GM19438 (cell line): Measurements from ENCODE around the gene OR10V1.
"Not testable (repeated sequence)": the region's sequence is repeated elsewhere in the genome, so short reads cannot be mapped to it uniquely, and the experiment has no call there.

Experiments used
- ATAC-seq: cut with Tn5 transposase; IDR thresholded peaks from one replicate; pipeline ENCODE4 v1.9.1; 2021; ENCODE audit warnings: low read depth; ENCODE audit not compliant: unreplicated experiment

The OR10V1 gene

DNA sequence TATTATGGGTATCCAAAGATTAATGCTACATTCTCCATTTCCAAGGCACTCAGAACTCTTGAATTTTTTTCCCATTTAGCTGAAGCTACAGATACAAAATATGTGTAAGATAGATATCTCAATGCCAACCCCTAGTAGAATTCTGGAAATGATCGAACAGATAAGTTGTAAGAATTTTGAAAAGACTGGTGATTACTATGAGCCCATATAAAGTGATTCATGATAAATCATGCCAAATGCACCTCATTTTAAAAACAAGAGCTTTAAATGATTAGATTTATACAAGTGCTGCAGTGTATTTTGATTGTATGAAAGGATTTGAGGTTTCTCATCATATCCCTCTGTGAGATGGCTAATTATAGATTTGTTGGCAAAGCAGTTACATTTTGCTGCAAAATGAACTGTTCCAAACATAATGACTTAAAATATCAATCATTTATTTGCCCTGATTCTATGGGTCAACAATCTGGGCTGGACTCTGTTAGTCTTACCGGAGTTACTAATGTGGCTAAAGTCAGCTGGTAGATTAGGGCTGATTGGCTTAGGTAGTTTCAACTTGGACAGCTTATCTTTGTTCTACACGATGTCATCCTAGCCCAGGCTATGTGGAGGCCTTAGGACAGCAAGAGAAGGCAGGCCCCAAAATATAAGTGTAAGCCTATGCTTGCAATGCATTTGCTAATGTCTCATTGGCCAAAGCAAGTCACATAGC lies 3.4 kb downstream of the OR10V1 start:
- ATAC-seq = no peak

DNA sequence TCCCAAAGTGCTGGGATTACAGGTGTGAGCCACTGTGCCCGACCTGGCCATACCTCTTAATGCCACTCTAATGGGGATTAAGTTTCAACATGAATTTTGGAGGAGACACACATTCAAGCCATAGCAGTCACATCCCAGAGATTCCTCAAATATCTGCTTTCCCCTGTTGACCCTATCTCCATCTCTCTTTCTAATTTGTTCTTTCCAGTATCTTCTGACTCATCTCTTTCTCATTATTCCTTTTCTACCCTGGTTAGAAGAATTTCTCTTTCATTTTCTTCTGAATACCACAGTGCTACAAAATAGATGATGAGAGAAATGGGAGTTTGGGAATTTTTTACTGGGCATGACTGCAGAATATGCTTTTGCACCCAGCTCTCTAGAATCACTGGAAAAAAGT lies 5.1 kb downstream of the OR10V1 start:
- no peak for ATAC-seq

DNA sequence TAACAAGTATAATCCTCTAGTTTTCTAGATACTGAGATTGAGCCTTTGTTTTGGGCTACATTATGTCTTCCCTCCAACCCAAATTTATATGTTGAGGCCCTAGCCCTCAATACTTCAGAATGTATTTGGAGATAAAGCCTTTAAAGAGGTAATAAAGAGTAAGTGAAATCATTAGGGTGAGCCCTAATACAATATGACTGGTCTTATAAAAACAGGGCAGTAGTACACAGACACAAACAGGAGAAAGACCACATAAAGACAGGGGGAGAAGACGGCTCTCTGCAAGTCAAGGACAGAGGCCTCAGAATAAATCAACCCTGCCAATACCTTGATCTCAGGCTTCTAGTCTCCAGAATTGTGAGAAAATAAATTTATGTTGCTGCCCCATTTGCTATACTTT lies 6.3 kb downstream of the OR10V1 start:
- no peak for ATAC-seq

DNA sequence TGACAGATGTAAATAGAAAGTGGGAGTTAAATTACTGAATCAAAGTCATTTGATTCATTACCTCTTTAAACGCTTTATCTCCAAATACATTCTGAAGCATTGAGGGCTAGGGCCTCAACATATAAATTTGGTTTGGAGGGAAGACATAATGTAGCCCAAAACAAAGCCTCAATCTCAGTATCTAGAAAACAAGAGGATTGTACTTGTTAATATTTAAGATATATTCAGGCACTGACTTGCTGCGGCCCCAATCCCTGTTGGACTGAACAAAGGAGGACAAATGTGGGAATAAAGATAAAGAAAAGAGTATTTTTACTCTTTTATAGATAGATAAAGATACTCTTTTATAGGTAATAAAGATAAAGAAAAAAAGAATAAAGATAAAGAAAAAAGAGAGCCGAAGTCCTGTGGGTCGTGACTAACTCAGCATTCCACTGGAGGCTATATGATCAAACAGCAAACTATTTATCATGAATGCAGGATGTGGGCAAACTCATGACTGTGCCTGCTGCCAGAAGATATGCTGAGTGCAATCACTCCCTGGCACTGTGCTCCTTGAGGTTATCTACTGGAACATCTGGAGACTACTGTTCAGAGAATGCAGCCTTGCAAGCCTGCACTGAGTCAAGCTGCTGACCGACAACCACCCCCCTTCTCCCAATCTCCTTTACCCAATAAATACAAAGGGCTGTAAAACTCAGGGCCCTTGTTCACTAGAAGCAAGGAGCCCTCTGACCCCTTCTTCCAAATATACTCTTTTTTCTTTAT lies 6.9 kb downstream of the OR10V1 start:
- no peak for ATAC-seq

DNA sequence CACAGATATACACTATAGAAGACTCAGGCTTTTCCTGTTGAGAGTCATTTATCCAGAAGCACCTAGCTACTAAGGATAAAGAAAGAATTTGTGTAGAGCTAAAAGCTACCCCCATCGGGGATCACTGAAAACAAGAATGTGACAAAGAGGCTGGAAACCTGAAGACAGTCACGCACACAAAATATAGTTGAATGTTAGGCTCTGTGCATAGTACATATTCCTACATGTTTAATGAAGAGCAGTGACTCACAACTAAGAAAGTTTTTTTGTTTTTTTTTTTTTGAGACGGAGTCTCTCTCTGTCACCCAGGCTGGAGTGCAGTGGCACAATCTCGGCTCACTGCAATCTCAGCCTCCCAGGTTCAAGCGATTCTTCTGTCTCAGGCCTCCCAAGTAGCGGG lies 8.4 kb downstream of the OR10V1 start:
- ATAC-seq = no peak

DNA sequence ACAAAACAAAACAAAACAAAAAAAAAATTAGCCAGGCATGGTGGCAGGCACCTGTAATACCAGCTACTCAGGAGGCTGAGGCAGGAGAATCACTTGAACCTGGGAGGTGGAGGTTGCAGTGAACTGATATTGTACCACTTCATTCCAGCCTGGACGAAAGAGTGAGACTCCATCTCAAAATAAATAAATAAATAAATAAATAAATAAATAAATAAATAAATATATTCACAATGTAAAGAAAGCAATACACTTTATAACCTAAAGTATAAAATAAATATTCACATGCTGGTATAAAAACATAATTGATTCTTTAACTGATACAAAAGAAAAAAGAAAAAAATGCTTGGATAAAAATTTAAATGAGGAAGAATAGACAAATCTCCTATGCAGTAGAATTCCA lies 10.1 kb downstream of the OR10V1 start:
- not testable (repeated sequence) for ATAC-seq

DNA sequence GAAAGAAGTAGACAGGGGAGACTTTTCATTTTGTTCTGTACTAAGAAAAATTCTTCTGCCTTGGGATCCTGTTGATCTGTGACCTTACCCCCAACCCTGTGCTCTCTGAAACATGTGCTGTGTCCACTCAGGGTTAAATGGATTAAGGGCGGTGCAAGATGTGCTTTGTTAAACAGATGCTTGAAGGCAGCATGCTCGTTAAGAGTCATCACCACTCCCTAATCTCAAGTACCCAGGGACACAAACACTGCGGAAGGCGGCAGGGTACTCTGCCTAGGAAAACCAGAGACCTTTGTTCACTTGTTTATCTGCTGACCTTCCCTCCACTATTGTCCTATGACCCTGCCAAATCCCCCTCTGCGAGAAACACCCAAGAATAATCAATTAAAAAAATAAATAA lies 13.5 kb downstream of the OR10V1 start:
- ATAC-seq = not testable (repeated sequence)

DNA sequence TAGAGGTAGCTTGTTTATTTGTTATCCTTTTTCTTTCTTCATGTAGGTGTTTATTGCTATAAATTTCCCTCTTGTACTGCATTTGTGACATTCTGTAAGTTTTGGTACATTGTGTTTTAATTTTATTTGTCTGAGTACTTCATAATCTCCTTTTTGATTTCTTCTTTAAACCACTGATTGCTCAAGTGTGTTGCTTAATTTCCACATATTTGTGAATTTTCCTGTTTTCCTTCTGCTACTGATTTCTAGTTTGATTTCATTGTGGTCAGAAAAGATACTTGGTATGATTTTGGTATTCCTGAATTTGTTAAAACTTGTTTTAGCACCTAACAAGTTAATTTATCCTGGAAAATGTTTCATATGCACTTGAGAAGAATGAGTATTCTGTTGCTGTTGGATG lies 15.1 kb downstream of the OR10V1 start:
- ATAC-seq = no peak

DNA sequence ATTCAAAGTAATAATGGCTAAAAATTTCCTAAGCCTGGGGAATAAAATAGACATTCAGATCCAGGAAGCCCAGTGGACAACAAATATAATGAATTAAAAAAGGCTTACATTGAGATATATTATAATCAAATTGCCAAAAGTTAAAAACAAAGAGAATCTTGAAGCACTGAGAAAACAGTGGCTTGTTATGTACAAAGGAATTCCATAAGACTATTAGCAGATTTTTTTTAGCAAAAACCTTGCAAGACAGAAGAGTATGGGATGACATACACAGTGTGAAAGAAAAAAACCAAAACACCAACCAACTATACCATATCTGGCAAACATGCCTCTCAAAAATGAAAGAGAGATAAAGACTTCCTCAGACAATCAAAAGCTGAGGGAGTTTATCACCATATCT lies 20.7 kb downstream of the OR10V1 start:
- no peak for ATAC-seq

DNA sequence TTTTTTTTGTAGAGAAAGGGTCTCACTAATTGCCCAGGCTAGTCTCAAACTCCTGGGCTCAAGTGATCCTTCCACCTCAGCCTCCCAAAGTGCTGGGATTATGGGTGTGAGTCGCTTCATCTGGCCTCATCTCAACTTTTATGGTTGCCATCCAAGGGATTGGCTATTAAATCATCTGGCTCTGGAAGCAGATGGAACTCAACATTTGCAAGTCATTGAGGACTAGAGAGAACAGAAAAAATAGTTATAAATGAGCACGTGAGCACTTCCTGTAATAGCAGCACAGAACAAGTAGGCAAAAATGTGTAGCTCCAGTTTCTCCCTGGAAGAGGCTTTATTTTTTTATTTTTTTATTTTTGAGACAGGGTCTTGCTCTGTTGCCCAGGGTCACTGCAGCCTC lies 22.5 kb downstream of the OR10V1 start:
- ATAC-seq = no peak

DNA sequence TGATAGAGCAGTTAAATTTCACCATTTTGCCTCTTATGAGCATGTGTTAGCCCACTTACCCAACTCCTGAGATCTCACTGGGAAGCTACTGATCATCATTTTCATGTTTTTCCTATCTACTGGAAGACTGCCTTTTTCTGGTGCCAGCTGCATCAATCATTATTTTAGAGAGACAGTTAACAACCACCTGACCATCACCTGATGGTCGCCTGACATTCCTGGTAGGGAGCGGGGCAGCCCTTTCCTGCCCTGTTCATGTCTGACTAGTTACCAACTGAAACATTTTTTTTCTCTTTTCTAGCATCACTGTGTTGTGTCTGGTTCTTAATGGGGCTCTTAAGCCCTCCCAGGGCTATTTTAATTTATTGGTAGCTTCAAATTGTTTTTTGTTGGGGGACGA lies 24.6 kb downstream of the OR10V1 start:
- no peak for ATAC-seq

DNA sequence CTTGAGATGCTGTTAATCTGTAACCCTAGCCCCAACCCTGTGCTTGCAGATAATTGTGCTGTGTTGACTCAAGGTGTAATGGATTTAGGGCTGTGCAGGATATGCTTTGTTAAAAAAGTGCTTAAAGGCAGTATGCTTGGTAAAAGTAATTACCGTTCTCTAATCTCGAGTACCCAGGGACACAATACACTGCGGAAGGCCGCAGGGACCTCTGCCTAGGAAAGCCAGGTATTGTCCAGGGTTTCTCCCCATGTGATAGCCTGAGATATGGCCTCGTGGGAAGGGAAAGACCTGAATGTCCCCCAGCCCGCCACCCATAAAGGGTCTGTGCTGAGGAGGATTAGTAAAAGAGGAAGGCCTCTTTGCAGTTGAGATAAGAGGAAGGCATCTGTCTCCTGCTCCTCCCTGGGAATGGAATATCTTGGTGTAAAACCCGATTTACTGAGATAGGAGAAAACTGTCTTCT lies 32.4 kb downstream of the OR10V1 start:
- ATAC-seq = not testable (repeated sequence)

DNA sequence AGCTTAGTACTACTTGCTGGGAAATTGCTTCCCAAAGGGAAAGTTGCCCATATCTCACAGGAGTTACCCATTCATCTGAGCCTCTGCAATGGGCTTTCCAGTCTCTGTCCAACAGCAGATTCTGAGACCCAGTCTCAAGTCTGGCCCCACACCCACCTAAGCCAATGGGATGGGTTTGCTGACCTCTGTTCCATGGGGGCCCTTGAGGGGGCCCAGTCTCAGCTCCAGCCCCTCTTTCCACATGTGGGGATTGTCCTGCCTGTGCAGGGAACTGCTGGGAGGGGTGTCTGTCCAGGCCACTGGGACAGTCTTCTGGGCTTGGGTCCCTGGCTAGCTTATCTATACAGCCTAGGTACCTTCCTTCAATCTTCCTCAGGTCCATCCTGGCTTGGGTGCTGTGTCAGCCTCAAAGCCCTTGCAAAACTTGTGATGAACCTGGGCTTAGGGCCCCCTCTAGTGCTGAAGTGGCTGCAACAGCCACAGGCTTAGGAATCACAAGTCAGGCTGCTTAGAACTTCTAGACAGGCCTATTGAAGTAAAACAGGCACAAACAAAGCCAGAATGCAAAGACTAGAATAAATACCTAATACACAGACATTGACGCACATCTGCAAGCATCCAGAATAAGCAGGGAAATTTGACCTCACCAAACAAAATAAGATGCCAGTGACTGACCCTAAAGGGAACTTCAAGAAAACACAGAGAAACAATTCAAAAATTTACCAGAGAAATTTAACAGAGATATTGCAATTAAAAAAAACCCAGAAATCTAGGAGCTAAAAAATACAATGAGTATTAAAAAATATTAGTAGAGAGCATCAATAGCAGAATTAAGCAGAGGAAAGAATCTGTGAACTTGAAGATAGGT lies 33.1 kb downstream of the OR10V1 start:
- ATAC-seq = peak; percentile 64

DNA sequence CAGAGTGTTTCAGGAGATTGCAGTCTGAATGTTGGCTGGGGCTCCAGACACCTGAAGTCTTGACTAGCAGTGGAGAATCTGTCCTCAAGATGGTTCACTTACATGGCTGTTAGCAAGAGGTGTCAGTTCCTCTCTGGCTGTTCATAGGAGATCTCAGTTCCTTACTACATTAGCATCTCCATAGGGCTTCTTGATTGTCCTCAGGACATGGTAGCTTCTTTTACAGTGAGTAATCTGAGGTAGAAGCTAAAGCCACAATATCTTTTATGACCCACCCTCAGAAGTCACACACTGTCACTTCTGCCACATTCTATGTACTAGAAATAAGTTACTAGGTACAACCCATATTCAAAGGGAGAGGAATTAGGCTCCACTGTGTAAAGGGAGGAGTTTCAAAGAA lies 34.3 kb downstream of the OR10V1 start:
- no peak for ATAC-seq

DNA sequence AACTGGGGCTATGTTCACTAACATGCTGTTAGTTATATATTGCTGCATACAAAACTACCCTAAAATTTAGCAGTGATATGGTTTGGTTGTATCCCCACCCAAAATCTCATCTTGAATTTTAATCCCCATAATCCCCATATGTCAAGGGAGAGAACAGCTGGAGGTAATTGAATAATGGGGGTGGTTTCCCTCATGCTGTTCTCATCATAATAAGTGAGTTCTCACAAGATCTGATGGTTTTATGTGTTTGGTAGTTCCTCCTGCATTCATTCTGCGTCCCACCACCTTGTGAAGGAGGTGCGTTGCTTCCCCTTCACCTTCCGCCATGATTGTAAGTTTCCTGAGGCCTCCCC lies 34.9 kb downstream of the OR10V1 start:
- ATAC-seq = no peak

DNA sequence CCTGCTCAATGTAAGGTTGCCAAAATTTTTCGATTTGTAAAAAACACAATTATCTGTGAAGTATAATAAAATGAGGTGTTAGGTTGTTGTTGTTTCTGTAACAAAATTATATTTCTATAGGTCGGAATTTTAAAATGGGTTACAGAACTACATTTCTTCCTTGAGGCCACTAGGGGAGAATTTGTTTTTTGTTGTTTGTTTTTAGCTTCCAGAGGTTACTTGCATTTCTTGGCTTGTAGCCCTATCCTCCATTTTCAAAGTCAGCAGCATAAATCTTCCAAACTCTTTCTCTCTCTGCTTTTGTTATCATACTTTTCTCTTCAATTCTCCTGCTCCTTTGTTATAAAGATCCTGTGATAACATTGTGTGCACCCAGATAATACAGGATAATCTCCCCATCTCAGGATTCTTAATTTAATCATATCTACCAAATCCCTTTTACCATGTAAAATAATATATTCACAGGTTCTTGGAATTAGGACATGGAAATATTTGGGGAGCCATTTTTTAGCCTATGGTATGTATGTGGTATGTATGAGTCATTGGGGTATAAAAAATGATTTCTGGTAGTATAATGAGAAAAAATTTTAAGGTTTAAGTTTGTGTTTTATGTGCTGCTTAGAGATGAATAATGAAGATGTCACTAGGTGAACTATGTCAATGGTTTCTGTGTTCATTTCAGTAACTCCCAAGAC lies 35.4 kb downstream of the OR10V1 start:
- ATAC-seq = no peak

DNA sequence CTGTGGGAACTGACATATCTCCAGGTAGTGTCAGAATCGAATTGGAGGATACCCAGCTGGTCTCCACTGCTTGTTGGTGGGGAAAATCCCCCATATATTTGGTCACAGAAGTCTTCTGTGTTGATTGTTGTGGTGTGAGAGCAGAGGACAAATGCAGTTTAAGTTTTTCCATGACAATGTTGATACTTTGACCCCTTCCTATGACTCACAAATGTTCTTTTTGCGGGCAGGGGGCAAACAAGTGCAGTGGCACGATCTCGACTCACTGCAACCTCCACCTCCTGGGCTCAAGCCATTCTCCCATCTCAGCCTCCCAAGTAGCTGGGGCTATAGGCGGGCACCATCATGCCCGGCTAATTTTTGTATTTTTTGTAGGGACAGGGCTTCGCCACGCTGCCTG lies 37.4 kb downstream of the OR10V1 start:
- ATAC-seq = no peak

DNA sequence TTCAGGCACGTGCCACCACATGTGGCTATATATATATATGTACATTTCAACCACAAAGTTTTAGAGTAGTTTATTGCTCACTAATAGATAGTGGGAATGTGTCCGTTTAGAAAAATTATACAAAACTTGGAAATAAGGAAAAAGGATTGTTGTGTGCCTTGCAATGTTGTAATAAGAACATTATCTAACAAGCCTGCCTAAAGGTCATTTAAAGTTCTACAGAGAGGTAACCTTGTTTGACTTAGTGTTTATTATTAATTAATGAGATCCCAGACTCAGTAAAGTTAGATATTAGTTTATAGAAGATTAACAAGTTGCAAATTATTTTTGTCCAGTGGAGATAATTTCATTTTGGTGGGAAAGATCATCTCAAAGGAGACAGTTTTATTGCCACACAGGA lies 39.4 kb downstream of the OR10V1 start:
- ATAC-seq = no peak

DNA sequence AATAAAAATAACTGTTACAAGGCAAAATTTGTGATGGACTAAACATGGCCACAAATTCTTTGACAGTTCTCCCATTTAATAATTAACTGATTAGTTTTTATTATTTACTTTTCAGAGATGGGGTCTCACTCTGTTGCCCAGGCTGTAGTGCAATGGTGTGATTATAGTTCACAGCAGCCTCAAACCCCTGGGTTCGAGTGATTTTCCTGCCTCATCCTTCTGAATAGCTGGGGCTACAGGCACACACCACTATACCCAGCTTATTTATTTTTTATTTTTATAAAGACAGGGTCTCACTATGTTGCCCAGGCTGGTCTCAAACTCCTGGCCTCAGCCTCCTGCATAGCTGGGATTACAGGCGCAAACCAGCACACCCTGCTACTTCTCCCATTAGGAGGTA lies 40.4 kb downstream of the OR10V1 start:
- ATAC-seq = no peak

DNA sequence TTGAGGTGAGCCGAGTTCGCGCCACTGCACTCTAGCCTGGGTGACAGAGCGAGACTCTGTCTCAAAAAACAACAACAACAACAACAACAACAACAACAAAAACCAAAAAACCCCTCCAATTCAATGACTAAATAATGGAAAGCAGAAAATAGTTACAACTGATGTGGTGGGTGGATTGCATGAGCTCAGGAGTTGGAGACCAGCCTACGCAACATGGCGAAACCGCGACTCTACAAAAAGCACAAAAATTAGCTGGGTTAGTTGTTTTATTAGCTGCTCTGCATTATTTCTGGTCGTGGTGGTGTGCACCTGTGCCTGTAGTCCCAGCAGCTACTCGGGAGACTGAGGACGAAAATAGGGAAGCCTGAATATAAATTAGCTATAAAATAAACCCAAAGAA lies 42.2 kb downstream of the OR10V1 start:
- no peak for ATAC-seq

DNA sequence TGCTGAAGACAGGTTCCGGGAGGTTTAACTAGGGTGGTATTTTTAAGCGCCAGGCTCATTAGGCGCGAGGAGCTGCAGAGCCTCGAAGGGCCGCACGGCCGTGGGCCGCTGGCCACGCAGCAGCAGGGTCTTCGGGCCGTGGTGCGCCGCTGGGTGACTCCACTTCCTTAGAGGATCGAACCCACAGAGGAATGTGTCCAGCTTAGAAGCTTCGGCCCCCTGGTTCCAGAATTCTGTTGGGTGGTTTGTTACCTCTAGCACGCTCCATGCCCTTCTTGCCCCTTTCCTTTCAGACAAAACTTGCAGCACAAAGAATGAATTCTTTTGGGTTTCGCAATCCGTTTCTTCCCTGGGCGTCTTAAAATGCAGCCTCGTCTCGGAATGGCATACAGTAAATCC lies 44.0 kb downstream of the OR10V1 start:
- ATAC-seq = peak; percentile 26
